Measurements from ENCODE around the gene NCK2. TPM values are rescaled to one million over a fixed set of nuclear protein-coding genes. Genes with fewer than 3 reads are reported as not detected.

The NCK2 gene
- total RNA-seq, 2 experiments from 2014 or later, result 51.6 to 54.1 TPM

- CTCF ChIA-PET, result interaction anchor here (1.2 to 2.1 kb wide), 6 partner anchors 8 to 149 kb away, joined by 3 to 8 read pairs (median 4); no protein-coding TSS in a partner anchor
- Mint-ChIP-seq H3K27ac (peak overlapping the region; percentile 77), H3K9me3 (ENCODE audit: low read depth) (peaks cover 3% of the 10 kb centered on the region), H3K36me3 (peaks cover 3% of the 10 kb centered on the region), H3K27me3 (no peaks in the 10 kb centered on the region), H3K4me3 (no peak overlapping the region), H3K4me1 (peaks cover 53% of the 10 kb centered on the region)
- ATAC-seq (peak; percentile 87), DNase-seq (peak; percentile 91)
Observed at GRCh38 chr2:105926960-105927678, 182.4 kb downstream of the NCK2 start.

GRCh38 chr2:105928086-105928485 lies 183.4 kb downstream of the NCK2 start:
- Mint-ChIP-seq H3K4me1 (peaks cover 53% of the 10 kb centered on the region), H3K4me3 (no peak overlapping the region), H3K27me3 (no peaks in the 10 kb centered on the region), H3K9me3 (ENCODE audit: low read depth) (peaks cover 2% of the 10 kb centered on the region), H3K27ac (peak overlapping the region; percentile 77), H3K36me3 (peaks cover 3% of the 10 kb centered on the region)
- CTCF ChIA-PET, result interaction anchor here (1.2 to 2.1 kb wide), 4 partner anchors 71 to 131 kb away, joined by 3 to 8 read pairs (median 4); no protein-coding TSS in a partner anchor
- DNase-seq, result no peak
- ATAC-seq, result no peak

GRCh38 chr2:105928563-105928962 lies 183.9 kb downstream of the NCK2 start:
- DNase-seq (no peak), ATAC-seq (no peak)
- Mint-ChIP-seq H3K36me3 (peaks cover 5% of the 10 kb centered on the region), H3K4me1 (peaks cover 53% of the 10 kb centered on the region), H3K27me3 (no peaks in the 10 kb centered on the region), H3K9me3 (ENCODE audit: low read depth) (peaks cover 4% of the 10 kb centered on the region), H3K4me3 (no peak overlapping the region), H3K27ac (peak overlapping the region; percentile 82)
- CTCF ChIA-PET, result interaction anchor here (1.2 to 1.6 kb wide), 2 partner anchors 128 to 130 kb away, joined by 3 read pairs; no protein-coding TSS in a partner anchor

- Mint-ChIP-seq H3K36me3 (peaks cover 8% of the 10 kb centered on the region), H3K27ac (peak overlapping the region; percentile 82), H3K4me3 (no peak overlapping the region), H3K27me3 (no peaks in the 10 kb centered on the region), H3K4me1 (peaks cover 58% of the 10 kb centered on the region), H3K9me3 (ENCODE audit: low read depth) (peaks cover 7% of the 10 kb centered on the region)
- CTCF ChIA-PET, result interaction anchor here (0.6 to 1.2 kb wide), 3 partner anchors 44 to 653 kb away, joined by 3 to 4 read pairs (median 3); no protein-coding TSS in a partner anchor
- ATAC-seq, result peak; percentile 75
- DNase-seq, result peak; percentile 73
Observed at GRCh38 chr2:105929516-105929915, 184.8 kb downstream of the NCK2 start.

GRCh38 chr2:105932582-105932981 lies 187.9 kb downstream of the NCK2 start:
- Mint-ChIP-seq H3K27ac (no peak overlapping the region), H3K4me1 (peaks cover 36% of the 10 kb centered on the region), H3K4me3 (no peak overlapping the region), H3K36me3 (peaks cover 8% of the 10 kb centered on the region), H3K9me3 (ENCODE audit: low read depth) (peaks cover 7% of the 10 kb centered on the region), H3K27me3 (no peaks in the 10 kb centered on the region)
- DNase-seq (no peak), ATAC-seq (no peak)
- CTCF ChIA-PET, result interaction anchor here (1.3 kb wide), 1 partner anchor 20 kb away, joined by 3 read pairs; no protein-coding TSS in a partner anchor

- peaks cover 8% of the 10 kb centered on the region for H3K36me3 Mint-ChIP-seq
- H3K4me3 Mint-ChIP-seq, result no peak overlapping the region
- no peaks in the 10 kb centered on the region for H3K27me3 Mint-ChIP-seq
- ATAC-seq (no peak), DNase-seq (no peak)
- CTCF ChIA-PET, result interaction anchor here (1.2 to 1.3 kb wide), 3 partner anchors 18 to 179 kb away, joined by 3 read pairs; no protein-coding TSS in a partner anchor
- peaks cover 10% of the 10 kb centered on the region for H3K9me3 Mint-ChIP-seq (ENCODE audit: low read depth)
- H3K4me1 Mint-ChIP-seq, result peaks cover 23% of the 10 kb centered on the region
- peak overlapping the region; percentile 9 for H3K27ac Mint-ChIP-seq
Observed at GRCh38 chr2:105933906-105934305, 189.2 kb downstream of the NCK2 start.

GRCh38 chr2:105934467-105934866 lies 189.8 kb downstream of the NCK2 start:
- peak; percentile 48 for DNase-seq
- CTCF ChIA-PET, result interaction anchor here (0.7 to 1.8 kb wide), 6 partner anchors 8 to 180 kb away, joined by 3 to 6 read pairs (median 3); no protein-coding TSS in a partner anchor
- H3K27ac Mint-ChIP-seq, result no peak overlapping the region
- peak; percentile 63 for ATAC-seq
- peaks cover 8% of the 10 kb centered on the region for H3K36me3 Mint-ChIP-seq
- H3K9me3 Mint-ChIP-seq (ENCODE audit: low read depth), result peaks cover 10% of the 10 kb centered on the region
- no peak overlapping the region for H3K4me3 Mint-ChIP-seq
- H3K27me3 Mint-ChIP-seq, result no peaks in the 10 kb centered on the region
- peaks cover 18% of the 10 kb centered on the region for H3K4me1 Mint-ChIP-seq

GRCh38 chr2:105935063-105935462 lies 190.4 kb downstream of the NCK2 start:
- H3K36me3 Mint-ChIP-seq, result peaks cover 10% of the 10 kb centered on the region
- H3K27ac Mint-ChIP-seq, result no peak overlapping the region
- H3K4me3 Mint-ChIP-seq, result no peak overlapping the region
- DNase-seq (no peak), ATAC-seq (peak; percentile 61)
- CTCF ChIA-PET, result interaction anchor here (0.7 to 1.8 kb wide), 5 partner anchors 8 to 566 kb away, joined by 3 to 6 read pairs (median 3); no protein-coding TSS in a partner anchor
- peaks cover 13% of the 10 kb centered on the region for H3K4me1 Mint-ChIP-seq
- H3K9me3 Mint-ChIP-seq (ENCODE audit: low read depth), result peaks cover 10% of the 10 kb centered on the region
- no peaks in the 10 kb centered on the region for H3K27me3 Mint-ChIP-seq

- Mint-ChIP-seq H3K27ac (no peak overlapping the region), H3K4me1 (peaks cover 10% of the 10 kb centered on the region), H3K9me3 (ENCODE audit: low read depth) (peaks cover 14% of the 10 kb centered on the region), H3K36me3 (peaks cover 12% of the 10 kb centered on the region), H3K27me3 (no peaks in the 10 kb centered on the region), H3K4me3 (no peak overlapping the region)
- CTCF ChIA-PET, result interaction anchor here (0.7 kb wide), 1 partner anchor 866 kb away, joined by 3 read pairs; no protein-coding TSS in a partner anchor
- DNase-seq (no peak), ATAC-seq (no peak)
Observed at GRCh38 chr2:105936954-105937353, 192.2 kb downstream of the NCK2 start.

- no peak for ATAC-seq
- Mint-ChIP-seq H3K36me3 (peaks cover 12% of the 10 kb centered on the region), H3K27ac (no peak overlapping the region), H3K27me3 (no peaks in the 10 kb centered on the region), H3K4me1 (peaks cover 10% of the 10 kb centered on the region), H3K4me3 (no peak overlapping the region), H3K9me3 (ENCODE audit: low read depth) (peaks cover 13% of the 10 kb centered on the region)
- CTCF ChIA-PET, result interaction anchor here (0.7 kb wide), 1 partner anchor 867 kb away, joined by 3 read pairs; no protein-coding TSS in a partner anchor
- no peak for DNase-seq
Observed at GRCh38 chr2:105937498-105938097, 192.9 kb downstream of the NCK2 start.
